RWPE2 (cell line): ENCODE results near the gene ULBP3.

ENCODE experiments used
- ATAC-seq: fragments of 200-7000 bp; cut with Tn5 transposase; 3 replicates; pipeline ENCODE4 v1.9.1; 2021; ENCODE audit warnings: low read depth
- DNase-seq: peaks from one replicate; pipeline ENCODE4 v3.0.0-alpha.2; 2020; ENCODE audit warnings: low spot score
- H3K27ac ChIP-seq: fragments of 450-650 bp; 2 replicates; pipeline ENCODE4 v1.5.1; 2017; ENCODE audit warnings: mild to moderate bottlenecking; ENCODE audit not compliant: poor library complexity, severe bottlenecking
- H3K27me3 ChIP-seq: fragments of 250-450 bp; sonication (Bioruptor Pico); 2 replicates; pipeline ENCODE4 v1.5.1; 2021; ENCODE audit warnings: mild to moderate bottlenecking, moderate library complexity; ENCODE audit not compliant: insufficient read depth, poor library complexity, severe bottlenecking
- H3K36me3 ChIP-seq: fragments of 250-450 bp; sonication (Bioruptor Pico); 2 replicates; pipeline ENCODE4 v1.5.1; 2020; ENCODE audit warnings: low read depth, mild to moderate bottlenecking, moderate library complexity
- H3K4me1 ChIP-seq: fragments of 250-450 bp; sonication (Bioruptor Pico); 2 replicates; pipeline ENCODE4 v1.5.1; 2021; ENCODE audit warnings: mild to moderate bottlenecking, moderate library complexity; ENCODE audit not compliant: insufficient read depth, poor library complexity, severe bottlenecking
- H3K4me3 ChIP-seq: fragments of 250-450 bp; sonication (Bioruptor Pico); 2 replicates; pipeline ENCODE4 v1.5.1; 2021; ENCODE audit warnings: mild to moderate bottlenecking, moderate library complexity; ENCODE audit not compliant: severe bottlenecking
- H3K9me3 ChIP-seq: fragments of 250-450 bp; sonication (Bioruptor Pico); 2 replicates; pipeline ENCODE4 v1.5.1; 2021; ENCODE audit warnings: mild to moderate bottlenecking, moderate library complexity; ENCODE audit not compliant: severe bottlenecking
- TF ChIP-seq, protein P1 (sequence below): fragments of 450-650 bp; IDR thresholded peaks from one replicate; pipeline ENCODE4 v1.5.1; 2017; ENCODE audit warnings: mild to moderate bottlenecking, moderate library complexity; ENCODE audit not compliant: poor library complexity, severe bottlenecking

ULBP3 gene

DNA sequence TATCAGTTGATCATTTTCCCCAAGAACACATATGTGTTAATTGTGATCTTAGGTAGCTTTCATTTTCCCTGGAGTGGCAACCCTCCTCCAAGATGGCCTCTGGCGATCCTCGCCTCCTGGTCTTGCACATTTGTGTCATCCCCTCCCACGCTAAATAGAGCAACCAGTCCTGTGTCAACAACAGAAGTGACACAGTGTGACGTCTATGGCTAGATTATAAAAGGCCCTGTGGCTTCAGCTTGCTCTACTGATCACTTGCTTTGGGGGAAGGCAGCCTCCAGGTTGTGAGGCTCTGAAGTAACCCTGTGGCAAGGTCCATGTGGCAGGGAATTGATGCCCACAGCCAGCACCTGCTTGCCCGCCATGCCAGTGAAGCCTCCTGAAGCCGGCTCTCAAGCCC, 43.3 kb upstream of the ULBP3 start:
- no peak for DNase-seq
- H3K36me3 ChIP-seq = no peaks in the 10 kb centered on the region
- TF ChIP-seq, protein P1, sequence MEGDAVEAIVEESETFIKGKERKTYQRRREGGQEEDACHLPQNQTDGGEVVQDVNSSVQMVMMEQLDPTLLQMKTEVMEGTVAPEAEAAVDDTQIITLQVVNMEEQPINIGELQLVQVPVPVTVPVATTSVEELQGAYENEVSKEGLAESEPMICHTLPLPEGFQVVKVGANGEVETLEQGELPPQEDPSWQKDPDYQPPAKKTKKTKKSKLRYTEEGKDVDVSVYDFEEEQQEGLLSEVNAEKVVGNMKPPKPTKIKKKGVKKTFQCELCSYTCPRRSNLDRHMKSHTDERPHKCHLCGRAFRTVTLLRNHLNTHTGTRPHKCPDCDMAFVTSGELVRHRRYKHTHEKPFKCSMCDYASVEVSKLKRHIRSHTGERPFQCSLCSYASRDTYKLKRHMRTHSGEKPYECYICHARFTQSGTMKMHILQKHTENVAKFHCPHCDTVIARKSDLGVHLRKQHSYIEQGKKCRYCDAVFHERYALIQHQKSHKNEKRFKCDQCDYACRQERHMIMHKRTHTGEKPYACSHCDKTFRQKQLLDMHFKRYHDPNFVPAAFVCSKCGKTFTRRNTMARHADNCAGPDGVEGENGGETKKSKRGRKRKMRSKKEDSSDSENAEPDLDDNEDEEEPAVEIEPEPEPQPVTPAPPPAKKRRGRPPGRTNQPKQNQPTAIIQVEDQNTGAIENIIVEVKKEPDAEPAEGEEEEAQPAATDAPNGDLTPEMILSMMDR = no peak
- no peak for ATAC-seq
- no peak overlapping the region for H3K27ac ChIP-seq
- no peak overlapping the region for H3K4me3 ChIP-seq
- H3K9me3 ChIP-seq = no peaks in the 10 kb centered on the region
- no peaks in the 10 kb centered on the region for H3K27me3 ChIP-seq
- H3K4me1 ChIP-seq = no peaks in the 10 kb centered on the region

DNA sequence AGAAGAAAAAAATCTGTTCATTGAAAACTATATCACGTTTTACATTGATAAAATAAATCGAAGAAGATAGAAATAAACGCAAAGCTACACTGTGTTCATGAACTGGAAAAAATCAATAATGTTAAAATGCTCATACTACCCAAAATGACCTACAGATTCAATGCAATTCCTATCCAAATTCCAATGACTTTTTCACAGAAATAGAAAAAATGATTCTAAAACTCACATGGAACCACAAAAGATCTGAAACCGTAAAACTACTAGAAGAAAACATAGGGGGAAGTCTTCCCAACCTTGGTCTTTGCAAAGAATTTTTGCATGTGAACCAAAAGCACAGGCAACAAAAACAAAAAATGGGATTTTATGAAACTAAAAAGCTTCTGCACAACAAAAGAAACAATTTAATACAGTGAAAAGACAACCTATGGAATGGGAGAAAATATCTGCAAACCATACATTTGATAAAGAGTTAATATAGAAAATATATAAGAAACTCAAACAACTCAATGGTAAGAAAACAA, 33.9 kb upstream of the ULBP3 start:
- DNase-seq (no peak), ATAC-seq (no peak)
- H3K27me3 ChIP-seq = no peaks in the 10 kb centered on the region
- no peaks in the 10 kb centered on the region for H3K9me3 ChIP-seq
- H3K36me3 ChIP-seq = no peaks in the 10 kb centered on the region
- no peak overlapping the region for H3K4me3 ChIP-seq
- TF ChIP-seq, protein P1 = no peak
- no peaks in the 10 kb centered on the region for H3K4me1 ChIP-seq
- H3K27ac ChIP-seq = no peak overlapping the region

DNA sequence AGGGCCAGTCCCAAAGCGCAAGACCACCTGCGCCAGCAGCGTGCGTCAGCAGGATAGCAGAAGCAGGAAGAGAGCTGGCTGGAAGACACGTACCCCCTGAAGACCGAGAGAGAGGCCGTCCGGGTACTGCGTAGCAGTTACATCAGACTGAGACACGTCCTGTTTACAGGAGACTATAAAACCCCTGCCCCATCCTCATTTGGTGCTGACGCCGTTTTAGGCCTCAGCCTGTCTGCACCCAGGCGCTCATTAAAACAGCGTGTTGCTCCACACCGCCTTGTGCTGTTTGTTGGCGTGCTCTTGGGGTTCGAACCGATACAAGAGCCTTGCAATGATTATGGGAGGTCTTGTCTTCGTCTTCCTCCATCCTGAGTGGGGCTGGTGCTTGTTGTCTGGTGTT, 31.8 kb upstream of the ULBP3 start:
- no peaks in the 10 kb centered on the region for H3K27me3 ChIP-seq
- H3K36me3 ChIP-seq = no peaks in the 10 kb centered on the region
- ATAC-seq (no peak), DNase-seq (no peak)
- no peak overlapping the region for H3K4me3 ChIP-seq
- no peak overlapping the region for H3K27ac ChIP-seq
- no peaks in the 10 kb centered on the region for H3K9me3 ChIP-seq
- no peaks in the 10 kb centered on the region for H3K4me1 ChIP-seq
- TF ChIP-seq, protein P1 = no peak

DNA sequence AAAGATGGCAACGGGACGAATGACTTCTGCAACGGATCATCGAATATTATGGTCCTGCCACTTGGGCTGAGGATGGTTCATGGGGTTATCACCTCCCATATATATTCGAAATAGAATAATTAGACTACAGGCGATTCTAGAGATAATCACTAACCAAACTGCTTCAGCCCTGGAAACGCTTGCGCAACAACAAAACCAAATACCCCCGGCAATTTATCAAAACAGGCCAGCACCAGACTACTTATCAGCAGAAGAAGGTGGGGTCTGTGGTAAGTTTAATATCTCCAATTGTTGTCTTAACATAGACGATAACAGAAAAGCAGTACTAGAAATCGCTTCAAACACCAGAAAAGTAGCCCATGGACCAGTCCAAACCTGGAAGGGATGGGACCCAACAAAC, 31.0 kb upstream of the ULBP3 start:
- Histone ChIP-seq H3K27me3 (no peaks in the 10 kb centered on the region), H3K4me3 (no peak overlapping the region), H3K9me3 (no peaks in the 10 kb centered on the region), H3K36me3 (no peaks in the 10 kb centered on the region), H3K4me1 (no peaks in the 10 kb centered on the region), H3K27ac (no peak overlapping the region)
- no peak for ATAC-seq
- DNase-seq = no peak
- TF ChIP-seq, protein P1 = no peak

DNA sequence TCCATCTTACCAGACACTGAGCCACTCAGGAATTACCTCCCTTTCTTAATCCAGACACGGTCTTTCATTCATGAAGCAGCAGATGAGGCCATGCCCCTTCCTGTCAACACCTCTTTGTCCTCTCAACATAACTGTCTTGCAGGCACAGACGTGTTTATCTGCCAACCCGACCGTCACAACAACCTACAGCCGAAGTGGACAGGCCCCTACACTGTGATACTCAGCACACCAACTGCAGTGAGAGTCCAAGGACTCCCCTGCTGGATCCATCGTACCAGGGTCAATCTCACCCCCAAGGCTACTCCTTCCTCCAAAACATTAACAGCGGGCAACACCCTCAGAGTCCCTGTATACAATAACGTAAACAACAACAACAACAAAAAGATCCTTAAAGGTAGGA, 30.6 kb upstream of the ULBP3 start:
- Histone ChIP-seq H3K4me1 (no peaks in the 10 kb centered on the region), H3K36me3 (no peaks in the 10 kb centered on the region), H3K27me3 (no peaks in the 10 kb centered on the region), H3K9me3 (no peaks in the 10 kb centered on the region), H3K27ac (no peak overlapping the region), H3K4me3 (no peak overlapping the region)
- DNase-seq = no peak
- no peak for ATAC-seq
- TF ChIP-seq, protein P1 = no peak
